Immature natural killer cell (primary cell): ENCODE results near the gene ARFGAP1. TPM values are rescaled to one million over a fixed set of nuclear protein-coding genes. Genes with fewer than 3 reads are reported as not detected.

Source experiments
- DNase-seq, 3 donors: peaks; one replicate each; pipeline ENCODE4 v3.0.0; 2022; ENCODE audit warnings: mixed read lengths in 1 of 3
- H3K27ac Mint-ChIP-seq, 6 donors: one replicate each; pipeline ENCODE4 v1.8.0; 2020; ENCODE audit warnings: mixed read lengths in 6 of 6, mild to moderate bottlenecking in 5 of 6, inconsistent platforms in 4 of 6, moderate library complexity in 3 of 6
- H3K27me3 Mint-ChIP-seq, 3 donors: one replicate each; pipeline ENCODE4 v1.8.0; 2020 to 2021; ENCODE audit warnings: low read depth in 3 of 3, mild to moderate bottlenecking in 3 of 3, mixed read lengths in 3 of 3, moderate library complexity in 3 of 3, inconsistent platforms in 1 of 3
- H3K36me3 Mint-ChIP-seq, 3 donors: one replicate each; pipeline ENCODE4 v1.8.0; 2020; ENCODE audit warnings: mixed read lengths in 3 of 3, inconsistent platforms in 2 of 3, mild to moderate bottlenecking in 2 of 3
- H3K4me1 Mint-ChIP-seq, 2 donors: one replicate each; pipeline ENCODE4 v1.8.0; 2020; ENCODE audit warnings: inconsistent platforms in 2 of 2, mild to moderate bottlenecking in 2 of 2, mixed read lengths in 2 of 2, moderate library complexity in 1 of 2
- H3K4me3 Mint-ChIP-seq, 5 donors: one replicate each; pipeline ENCODE4 v1.8.0; 2020; ENCODE audit warnings: mild to moderate bottlenecking in 5 of 5, mixed read lengths in 5 of 5, inconsistent platforms in 3 of 5, moderate library complexity in 3 of 5
- H3K9me3 Mint-ChIP-seq, 6 donors: one replicate each; pipeline ENCODE4 v1.8.0; 2020; ENCODE audit warnings: mild to moderate bottlenecking in 6 of 6, mixed read lengths in 6 of 6, inconsistent platforms in 4 of 6, moderate library complexity in 3 of 6
- polyA plus RNA-seq, 3 donors: library from polyadenylated mRNA; unstranded; fragments of 300-500 nt; fragmentation: Illumina TruSeq; gene quantifications; one replicate each; pipeline ENCODE4 v1.2.3, GENCODE V29; 2021

Gene ARFGAP1
- polyA plus RNA-seq, 3 donors from 2014 or later = 8.8 to 20.9 (median 16.5) TPM

DNA sequence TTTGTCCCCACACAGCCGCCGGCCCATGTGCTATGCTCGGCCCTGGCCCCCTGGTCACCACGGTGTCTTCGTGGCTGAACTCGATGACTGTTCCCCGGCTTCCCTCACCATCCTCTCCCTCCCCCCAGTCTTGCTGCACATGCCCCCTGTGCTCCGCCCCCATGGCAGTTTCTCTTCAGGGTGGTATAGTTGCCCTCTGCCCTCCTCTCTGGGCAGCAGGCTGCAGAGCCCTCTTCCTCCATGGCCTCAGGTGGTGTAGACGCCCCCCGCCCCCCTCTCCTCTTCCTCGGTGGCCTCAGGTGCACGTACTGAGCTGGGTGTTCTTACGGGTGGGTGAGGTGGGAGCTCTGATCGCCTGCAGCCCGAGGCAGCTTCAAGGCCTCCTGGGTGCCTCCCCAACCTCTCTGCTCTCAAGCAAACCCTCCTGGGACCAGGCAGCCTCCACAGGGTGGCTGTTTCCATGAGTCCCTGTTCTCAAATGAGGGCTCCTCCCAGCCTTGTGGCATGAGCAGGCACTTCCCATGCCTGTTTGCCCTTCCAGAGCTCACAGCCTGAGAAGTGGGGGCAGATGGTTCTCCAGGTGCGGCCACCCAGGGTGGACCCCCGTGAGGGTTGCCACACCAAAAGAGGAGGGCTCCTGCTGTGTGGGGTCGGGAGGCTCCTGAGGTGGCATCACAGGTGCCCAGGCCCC is 45.1 kb downstream of the ARFGAP1 start:
- Mint-ChIP-seq H3K4me1 (no peaks in the 10 kb centered on the region), H3K27ac (no peak overlapping the region), H3K27me3 (peaks cover 2 to 3% (median 2%) of the 10 kb centered on the region in 3 donors), H3K4me3 (no peak overlapping the region), H3K36me3 (no peaks in the 10 kb centered on the region), H3K9me3 (no peaks in the 10 kb centered on the region)
- DNase-seq = no peak

DNA sequence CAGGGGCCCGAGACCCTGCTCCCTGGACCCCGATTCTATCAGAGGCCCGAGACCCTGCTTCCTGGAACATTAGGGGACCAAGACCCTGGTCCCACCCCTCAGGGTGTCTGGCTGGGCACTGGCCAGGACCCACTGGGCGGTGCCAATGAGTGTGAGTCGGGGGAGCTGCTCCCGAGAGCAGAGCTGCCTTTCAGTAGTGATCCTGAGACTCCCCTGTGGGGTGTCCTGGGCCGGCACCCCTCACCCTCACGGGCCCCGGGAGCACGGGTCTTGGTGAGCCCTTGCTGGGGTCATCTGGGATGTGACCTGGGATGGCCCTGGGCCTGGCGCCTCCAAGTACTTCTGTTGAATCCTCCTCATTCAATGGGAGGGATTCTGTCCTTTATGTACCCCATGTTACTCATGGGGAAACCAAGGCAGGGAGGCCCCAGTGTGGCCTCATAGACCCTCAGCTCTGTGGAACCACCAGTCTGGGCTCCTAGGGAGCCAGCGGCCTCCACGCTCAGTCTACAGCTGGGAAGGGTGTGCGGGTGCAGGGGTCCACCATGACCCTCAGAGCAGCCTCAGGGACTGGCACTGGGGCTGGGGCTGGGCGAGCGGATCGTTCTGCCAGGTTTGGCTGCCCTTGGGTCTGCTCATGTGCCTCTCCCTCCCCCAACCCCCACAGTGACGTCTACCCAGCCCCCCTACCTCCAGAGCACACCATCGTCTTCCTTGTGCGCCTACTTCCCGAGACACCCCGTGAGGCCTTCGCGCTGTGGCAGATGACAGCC is 46.0 kb downstream of the ARFGAP1 start:
- no peaks in the 10 kb centered on the region for H3K4me1 Mint-ChIP-seq
- no peak for DNase-seq

DNA sequence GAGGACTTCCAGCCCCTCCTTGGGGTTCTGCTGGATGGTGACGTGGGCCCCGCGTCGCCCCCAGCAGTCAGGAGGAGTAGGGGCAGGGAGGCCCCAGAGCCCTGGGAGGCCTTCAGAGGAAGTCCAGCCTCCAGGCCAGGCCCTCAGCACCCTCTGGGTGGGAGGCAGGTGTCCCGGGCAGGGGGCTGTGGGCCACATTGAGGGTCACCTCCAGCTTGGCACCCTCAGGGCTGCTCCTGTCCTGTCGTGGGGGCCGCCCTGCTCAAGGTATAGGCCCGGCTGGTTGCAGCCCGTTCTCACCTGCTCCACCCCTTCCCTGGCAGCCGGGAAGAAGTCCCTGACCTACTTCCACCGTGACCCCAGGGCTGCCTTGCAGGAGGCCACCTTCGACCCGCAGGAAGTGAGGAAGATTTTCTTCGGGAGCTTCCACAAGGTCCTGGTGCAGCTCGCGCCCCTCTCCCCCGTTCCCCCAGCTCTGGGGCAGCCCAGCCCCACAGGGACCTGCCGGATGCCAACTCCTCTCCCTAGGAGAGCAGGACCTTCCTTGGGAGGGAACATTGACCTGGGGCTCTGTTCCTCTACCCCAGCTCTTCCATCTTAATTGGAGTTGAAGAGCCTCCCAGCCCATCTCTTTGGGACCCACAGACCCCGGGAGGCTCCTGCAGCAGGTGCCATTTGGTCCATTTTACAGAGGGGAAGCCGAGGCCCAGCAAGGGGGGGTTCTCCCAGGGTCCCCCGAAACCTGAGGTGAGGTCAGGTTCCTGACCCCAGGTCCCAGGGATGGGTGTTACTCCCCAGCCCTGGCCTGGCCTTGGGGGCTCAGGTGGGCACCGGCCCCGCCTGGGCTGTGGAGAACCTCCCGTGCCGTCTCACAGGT is 46.8 kb downstream of the ARFGAP1 start:
- H3K4me3 Mint-ChIP-seq = no peak overlapping the region
- H3K4me1 Mint-ChIP-seq = no peaks in the 10 kb centered on the region
- H3K36me3 Mint-ChIP-seq = no peaks in the 10 kb centered on the region
- H3K27ac Mint-ChIP-seq = no peak overlapping the region
- no peak for DNase-seq
- H3K9me3 Mint-ChIP-seq = no peaks in the 10 kb centered on the region
- peaks cover 2 to 6% (median 5%) of the 10 kb centered on the region in 3 donors for H3K27me3 Mint-ChIP-seq

More for the DNA sequence above, 46.0 kb downstream of the ARFGAP1 start:
- no peaks in the 10 kb centered on the region for H3K36me3 Mint-ChIP-seq
- H3K27ac Mint-ChIP-seq = no peak overlapping the region
- H3K4me3 Mint-ChIP-seq = no peak overlapping the region
- no peaks in the 10 kb centered on the region for H3K9me3 Mint-ChIP-seq
- peaks cover 2 to 5% (median 3%) of the 10 kb centered on the region in 3 donors for H3K27me3 Mint-ChIP-seq

DNA sequence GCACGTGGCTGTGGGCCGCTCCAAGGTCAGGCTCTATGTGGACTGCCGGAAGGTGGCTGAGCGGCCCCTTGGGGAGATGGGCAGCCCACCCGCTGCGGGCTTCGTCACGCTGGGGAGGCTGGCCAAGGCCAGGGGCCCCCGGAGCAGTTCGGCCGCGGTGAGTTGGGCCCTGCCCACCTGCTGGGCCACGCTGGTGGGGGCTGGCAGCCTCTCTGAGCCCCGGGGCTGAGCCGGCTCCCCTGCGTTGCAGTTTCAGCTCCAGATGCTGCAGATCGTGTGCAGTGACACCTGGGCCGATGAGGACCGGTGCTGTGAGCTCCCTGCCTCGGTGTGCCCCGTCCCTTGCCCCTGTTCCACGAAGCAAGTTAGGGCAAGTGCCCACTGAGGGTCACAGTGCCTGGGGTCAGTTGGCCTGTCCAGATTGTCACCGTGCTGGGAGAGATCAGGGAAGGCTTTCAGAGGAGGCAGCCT is 47.5 kb downstream of the ARFGAP1 start:
- Mint-ChIP-seq H3K27ac (no peak overlapping the region), H3K4me1 (no peaks in the 10 kb centered on the region), H3K27me3 (peaks cover 2 to 6% (median 5%) of the 10 kb centered on the region in 3 donors), H3K9me3 (no peaks in the 10 kb centered on the region), H3K4me3 (no peak overlapping the region), H3K36me3 (no peaks in the 10 kb centered on the region)
- DNase-seq = no peak

- no peaks in the 10 kb centered on the region for H3K36me3 Mint-ChIP-seq
- no peaks in the 10 kb centered on the region for H3K4me1 Mint-ChIP-seq
- no peak for DNase-seq
- no peak overlapping the region for H3K4me3 Mint-ChIP-seq
- no peaks in the 10 kb centered on the region for H3K9me3 Mint-ChIP-seq
- peaks cover 2 to 6% (median 5%) of the 10 kb centered on the region in 3 donors for H3K27me3 Mint-ChIP-seq
- H3K27ac Mint-ChIP-seq = no peak overlapping the region
Observed at GRCh38 chr20:63320616-63321147, 48.1 kb downstream of the ARFGAP1 start.

DNA sequence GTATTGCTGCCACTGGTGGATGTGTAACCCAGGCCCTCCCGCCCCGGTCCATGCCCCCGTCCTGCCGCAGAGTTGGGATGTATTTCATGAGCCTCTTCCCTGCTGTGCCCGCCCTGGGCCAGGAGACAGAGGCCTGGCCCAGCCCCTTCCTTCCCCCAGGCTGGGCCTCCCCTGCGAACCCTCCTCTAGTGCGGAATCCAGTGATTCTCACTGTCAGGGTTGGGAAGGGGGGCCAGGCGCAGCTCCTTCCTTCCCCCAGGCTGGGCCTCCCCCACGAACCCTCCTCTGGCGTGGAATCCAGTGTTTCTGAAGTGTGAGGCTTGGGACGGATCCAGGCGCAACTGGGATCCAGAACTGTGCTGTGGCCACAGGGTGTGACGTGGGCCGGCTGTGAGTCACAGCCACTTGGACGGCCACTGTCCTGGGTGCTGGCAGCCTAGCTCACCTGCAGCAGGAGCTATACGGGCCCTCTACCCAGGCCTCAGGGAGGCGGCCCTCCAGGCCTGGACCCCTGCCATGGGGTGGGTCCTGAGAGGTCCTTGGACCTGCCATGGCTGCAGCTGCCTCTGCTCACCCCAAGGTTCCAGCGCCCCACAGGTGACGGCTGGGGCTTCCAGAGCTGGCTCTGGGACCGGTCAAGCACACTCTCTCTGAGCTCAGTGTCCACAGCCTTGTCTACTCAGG is 48.7 kb downstream of the ARFGAP1 start:
- H3K36me3 Mint-ChIP-seq = no peaks in the 10 kb centered on the region
- H3K27ac Mint-ChIP-seq = no peak overlapping the region
- no peak overlapping the region for H3K4me3 Mint-ChIP-seq
- H3K4me1 Mint-ChIP-seq = peaks cover 0 to 2% of the 10 kb centered on the region in 2 donors
- H3K9me3 Mint-ChIP-seq = no peaks in the 10 kb centered on the region
- no peak for DNase-seq
- H3K27me3 Mint-ChIP-seq = peaks cover 2 to 6% (median 5%) of the 10 kb centered on the region in 3 donors

GRCh38 chr20:63322146-63322932 is 49.7 kb downstream of the ARFGAP1 start:
- Mint-ChIP-seq H3K36me3 (no peaks in the 10 kb centered on the region), H3K4me3 (no peak overlapping the region), H3K4me1 (peaks cover 0 to 7% of the 10 kb centered on the region in 2 donors), H3K9me3 (no peaks in the 10 kb centered on the region), H3K27ac (peak overlapping the region in 1 of 6 donors; percentile 40), H3K27me3 (peaks cover 2 to 8% (median 5%) of the 10 kb centered on the region in 3 donors)
- DNase-seq = no peak

DNA sequence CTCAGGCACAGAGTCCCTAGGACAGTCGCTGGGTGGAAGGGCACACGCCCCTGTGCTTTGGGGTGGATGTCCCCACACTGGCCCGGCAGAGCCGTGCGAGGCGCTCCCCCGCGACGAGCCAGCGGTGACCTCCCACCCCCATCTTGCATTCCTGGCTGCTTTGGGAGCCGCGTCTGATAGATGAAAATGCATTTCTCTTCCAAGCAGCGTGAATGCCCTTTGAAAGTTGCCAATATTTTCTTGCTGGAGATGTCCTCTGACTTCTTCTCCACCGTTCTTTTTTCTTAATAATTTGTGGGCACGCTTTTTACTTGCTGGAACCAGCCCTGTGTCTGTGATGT is 50.3 kb downstream of the ARFGAP1 start:
- Mint-ChIP-seq H3K4me1 (peaks cover 0 to 7% of the 10 kb centered on the region in 2 donors), H3K27ac (no peak overlapping the region), H3K36me3 (no peaks in the 10 kb centered on the region), H3K27me3 (peaks cover 0 to 8% (median 5%) of the 10 kb centered on the region in 3 donors), H3K4me3 (no peak overlapping the region), H3K9me3 (no peaks in the 10 kb centered on the region)
- no peak for DNase-seq

DNA sequence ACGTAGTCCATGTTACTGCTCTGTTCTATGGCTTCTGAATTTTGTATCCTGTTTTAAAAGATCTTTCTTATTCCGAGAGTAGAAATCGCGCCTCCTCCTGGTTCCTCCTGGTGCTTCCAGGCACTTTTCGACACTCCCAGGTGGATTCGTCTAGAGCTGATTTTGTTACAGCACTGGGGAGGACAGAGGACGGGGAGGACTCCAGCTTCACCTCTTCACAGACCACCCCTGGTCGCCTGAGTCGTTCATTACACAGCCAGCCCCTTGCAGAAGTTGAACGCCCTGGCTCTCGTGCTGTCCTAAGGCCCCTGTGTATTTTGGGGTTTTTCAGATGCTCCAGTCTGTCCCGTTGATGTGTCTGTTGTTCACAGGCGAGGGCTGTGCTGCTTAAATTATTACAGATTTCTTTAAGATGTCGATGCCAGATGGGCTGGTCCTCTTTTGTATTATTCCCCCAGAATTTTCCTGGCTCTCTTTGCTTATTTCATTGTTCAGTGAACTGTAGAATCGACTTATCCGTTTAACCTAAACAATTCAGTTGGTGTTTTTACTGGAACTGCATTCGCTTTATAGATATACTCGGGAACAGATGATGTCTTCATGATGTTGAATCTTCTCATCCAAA is 50.9 kb downstream of the ARFGAP1 start:
- H3K27ac Mint-ChIP-seq = no peak overlapping the region
- peaks cover 0 to 7% of the 10 kb centered on the region in 2 donors for H3K4me1 Mint-ChIP-seq
- H3K36me3 Mint-ChIP-seq = no peaks in the 10 kb centered on the region
- no peak for DNase-seq
- H3K27me3 Mint-ChIP-seq = peaks cover 0 to 11% (median 3%) of the 10 kb centered on the region in 3 donors
- no peak overlapping the region for H3K4me3 Mint-ChIP-seq
- no peaks in the 10 kb centered on the region for H3K9me3 Mint-ChIP-seq

- H3K9me3 Mint-ChIP-seq = no peaks in the 10 kb centered on the region
- DNase-seq = no peak
- H3K4me1 Mint-ChIP-seq = peaks cover 0 to 7% of the 10 kb centered on the region in 2 donors
- H3K27ac Mint-ChIP-seq = no peak overlapping the region
- H3K27me3 Mint-ChIP-seq = peaks cover 0 to 11% (median 3%) of the 10 kb centered on the region in 3 donors
- no peak overlapping the region for H3K4me3 Mint-ChIP-seq
- no peaks in the 10 kb centered on the region for H3K36me3 Mint-ChIP-seq
Observed at GRCh38 chr20:63325021-63325471, 52.4 kb downstream of the ARFGAP1 start.

GRCh38 chr20:63325554-63326313 is 53.1 kb downstream of the ARFGAP1 start:
- Mint-ChIP-seq H3K4me3 (no peak overlapping the region), H3K9me3 (no peaks in the 10 kb centered on the region), H3K27me3 (peaks cover 0 to 11% (median 3%) of the 10 kb centered on the region in 3 donors), H3K27ac (peak overlapping the region in 2 of 6 donors; percentile 55 to 83), H3K36me3 (no peaks in the 10 kb centered on the region), H3K4me1 (peaks cover 0 to 7% of the 10 kb centered on the region in 2 donors)
- no peak for DNase-seq
